ENCODE measurements around the gene HRNR.
"Not testable (repeated sequence)": the region's sequence is repeated elsewhere in the genome, so short reads cannot be mapped to it uniquely, and the experiment has no call there.

Gene HRNR

GRCh38 chr1:152224093-152224492 lies at the start of gene HRNR:
TSS of gene HRNR (minus strand) at chr1:152224193. CDS start at chr1:152223253, 940 bp downstream.
- DNase-seq, result no peak
- intact Hi-C loops (cut with DNase I), result no loop called here

- DNase-seq; intact Hi-C loops (cut with DNase I): not testable (repeated sequence)
Observed at GRCh38 chr1:152256394-152256793, 32.4 kb upstream of the HRNR start.

DNA sequence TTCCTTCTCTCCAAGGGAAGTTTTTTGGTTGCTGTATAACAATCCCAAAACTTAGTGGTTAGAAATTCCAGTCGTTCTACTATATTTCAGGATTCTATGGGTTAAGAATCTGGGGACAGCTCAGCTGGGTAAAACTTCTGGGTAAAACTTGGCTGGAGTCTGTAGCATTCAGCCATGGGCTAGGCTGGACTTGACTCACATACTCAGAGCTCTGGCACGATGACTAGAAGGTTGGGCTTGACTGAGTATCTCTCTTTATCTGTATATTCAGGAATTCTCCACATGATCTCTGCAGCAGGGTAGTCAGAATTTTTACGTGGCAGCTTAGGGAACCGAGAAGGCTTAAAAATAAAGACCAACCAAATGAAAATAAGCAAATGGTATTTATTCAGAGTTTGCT lies 28.2 kb upstream of the HRNR start:
- no peak for DNase-seq
- intact Hi-C loops (cut with DNase I), result no loop called here

- intact Hi-C loops (cut with DNase I), result no loop called here
- DNase-seq, result no peak
Observed at GRCh38 chr1:152251391-152251790, 27.4 kb upstream of the HRNR start.

DNA sequence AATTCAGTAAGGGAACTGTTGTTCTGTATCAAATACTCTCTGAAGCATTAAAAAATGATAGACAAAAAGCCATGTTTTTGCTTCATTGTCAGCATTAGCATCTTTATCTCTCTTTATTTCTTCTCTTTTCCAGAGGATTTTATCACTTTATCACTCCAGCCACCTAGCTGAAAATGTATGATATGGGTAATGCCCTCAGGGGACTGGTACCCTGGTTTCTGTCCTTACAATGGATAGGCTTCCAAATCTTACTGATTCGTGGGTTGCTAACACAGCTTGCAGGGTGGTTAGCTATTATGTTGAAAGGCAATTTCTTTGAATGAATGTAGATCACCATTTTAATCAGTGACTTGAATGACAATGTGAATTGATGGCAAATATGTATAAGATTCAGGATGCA lies 23.3 kb upstream of the HRNR start:
- intact Hi-C loops (cut with DNase I), result no loop called here

DNA sequence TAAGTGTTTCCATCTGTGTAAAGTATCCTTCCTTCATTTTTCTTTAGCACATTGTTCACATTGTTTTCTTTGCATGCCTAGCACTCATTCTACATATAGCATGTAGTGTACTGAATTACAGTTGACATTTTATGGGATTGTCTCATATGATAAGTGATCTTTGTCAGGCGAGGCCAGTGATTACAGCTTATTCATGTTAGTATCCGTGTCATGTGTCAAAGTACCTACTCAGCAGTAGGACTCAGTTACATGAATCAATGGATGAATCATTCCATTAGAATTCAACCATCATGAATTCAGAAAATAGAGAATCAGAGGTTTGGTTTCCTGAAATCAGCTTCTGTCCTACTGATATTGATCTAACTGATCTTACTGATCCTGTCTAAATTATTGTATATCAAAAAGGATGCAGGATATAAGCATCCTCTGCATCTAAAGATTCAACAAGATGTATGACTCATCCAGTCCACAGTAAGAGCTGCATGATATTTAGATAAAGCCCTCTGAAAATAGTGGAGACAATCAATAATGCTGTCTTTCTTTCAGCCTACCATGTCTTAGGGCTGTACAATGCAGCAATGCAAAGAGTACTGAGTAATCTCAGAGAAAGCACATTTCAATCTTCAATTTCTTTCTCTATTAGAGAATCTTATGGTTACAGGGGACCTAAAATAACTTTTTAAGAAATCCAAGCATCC lies 20.7 kb upstream of the HRNR start:
- DNase-seq, result no peak

More for the DNA sequence above, 23.3 kb upstream of the HRNR start:
- no peak for DNase-seq

DNA sequence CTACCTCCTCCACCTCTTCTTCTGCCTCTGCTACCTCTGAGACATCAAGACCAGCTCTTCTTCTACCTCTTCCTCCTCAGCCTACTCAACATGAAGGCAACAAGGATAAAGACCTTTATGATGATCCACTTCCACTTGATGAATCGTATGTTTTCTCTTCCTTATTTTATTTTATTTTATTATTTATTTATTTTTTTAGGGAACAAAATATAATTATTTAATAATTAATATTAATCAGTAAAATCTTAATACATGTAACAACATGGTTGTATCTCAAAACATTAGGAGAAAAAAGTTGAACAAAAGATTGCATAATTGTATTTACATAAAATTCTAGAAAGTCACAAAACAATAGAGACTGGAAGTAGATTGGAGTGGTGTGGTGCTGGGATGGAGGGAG lies 13.1 kb upstream of the HRNR start:
- intact Hi-C loops (cut with DNase I), result no loop called here
- no peak for DNase-seq

More for the DNA sequence above, 20.7 kb upstream of the HRNR start:
- intact Hi-C loops (cut with DNase I), result no loop called here

GRCh38 chr1:152228831-152229230 lies 4.8 kb upstream of the HRNR start:
- intact Hi-C loops (cut with DNase I), result no loop called here
- no peak for DNase-seq

DNA sequence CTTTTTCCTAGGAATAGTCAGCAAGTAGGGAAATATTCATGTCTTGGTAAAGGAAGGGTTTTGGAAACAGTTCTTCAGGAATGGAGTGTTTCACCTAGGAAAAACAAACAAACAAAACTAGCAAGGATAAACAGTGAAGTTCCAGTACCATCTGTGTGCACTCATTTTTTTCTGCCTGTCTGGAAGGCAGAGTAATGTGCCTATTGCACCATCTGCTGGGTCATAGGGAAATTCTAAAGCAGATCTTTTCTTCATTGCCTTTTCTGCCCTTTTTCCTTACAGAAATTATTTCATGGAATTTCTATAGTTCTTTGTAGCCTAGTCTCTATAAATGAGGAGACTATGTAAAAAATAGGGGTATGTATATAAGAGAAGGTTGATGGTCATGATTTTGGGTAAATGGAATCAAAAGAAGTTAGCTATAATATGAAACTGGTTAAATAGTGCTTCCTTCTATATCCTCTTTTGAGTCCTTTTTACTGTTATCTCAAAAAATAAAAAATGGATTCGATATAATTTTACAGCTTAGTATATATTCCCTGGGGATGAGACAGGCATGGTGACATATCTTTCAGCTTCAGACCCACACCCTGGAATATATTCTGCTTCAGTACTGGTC lies 3.4 kb upstream of the HRNR start:
- peak in 1 of 42 donors; percentile 8 for DNase-seq
- intact Hi-C loops (cut with DNase I), result no loop called here

- intact Hi-C loops (cut with DNase I), result no loop called here
- DNase-seq, result no peak
Observed at GRCh38 chr1:152225678-152226077, 1.7 kb upstream of the HRNR start.

DNA sequence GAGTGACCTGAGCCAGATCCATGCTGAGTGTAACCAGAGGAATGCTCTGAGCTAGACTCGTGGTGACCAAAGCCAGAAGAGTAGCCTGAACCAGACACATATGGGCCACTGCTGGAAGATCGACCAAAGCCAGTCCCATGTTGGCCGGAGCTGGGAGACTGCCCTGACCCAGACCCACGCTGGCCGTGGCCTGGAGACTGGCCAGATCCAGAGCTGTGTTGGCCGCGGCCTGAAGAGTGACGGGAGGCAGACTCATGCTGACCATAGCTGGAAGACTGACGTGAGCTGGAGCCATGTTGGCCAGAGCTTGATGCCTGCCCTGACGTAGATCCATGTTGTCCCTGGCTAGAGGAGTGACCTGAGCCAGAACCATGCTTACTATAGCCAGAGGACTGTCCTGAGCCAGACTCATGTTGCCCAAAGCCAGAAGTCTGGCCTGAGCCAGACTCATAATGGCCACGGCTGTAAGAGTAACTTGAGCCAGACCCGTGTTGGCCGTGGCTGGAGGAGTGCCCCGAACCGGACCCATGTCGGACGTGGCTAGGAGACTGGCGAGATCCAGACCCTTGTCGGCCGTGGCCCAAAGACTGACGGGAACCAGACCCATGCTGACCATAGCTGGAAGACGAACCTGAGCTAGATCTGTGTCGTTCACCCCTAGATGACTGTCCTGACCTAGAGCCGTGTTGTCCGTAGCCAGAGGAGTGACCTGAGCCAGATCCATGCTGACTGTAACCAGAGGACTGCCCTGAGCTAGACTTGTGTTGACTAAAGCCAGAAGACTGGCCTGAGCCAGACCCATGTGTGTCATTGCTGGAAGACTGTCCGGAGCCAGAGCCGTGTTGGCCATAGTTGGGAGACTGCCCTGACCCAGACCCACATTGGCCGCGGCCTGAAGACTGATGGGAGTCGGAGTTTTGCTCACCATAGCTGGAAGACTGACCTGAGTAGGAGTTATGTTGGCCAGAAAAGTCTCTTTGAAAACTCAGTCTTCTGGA lies 3.5 kb downstream of the HRNR start:
- intact Hi-C loops (cut with DNase I), result no loop called here
- DNase-seq, result no peak

- intact Hi-C loops (cut with DNase I); DNase-seq: not testable (repeated sequence)
Observed at GRCh38 chr1:152219438-152219837, 4.6 kb downstream of the HRNR start.

DNA sequence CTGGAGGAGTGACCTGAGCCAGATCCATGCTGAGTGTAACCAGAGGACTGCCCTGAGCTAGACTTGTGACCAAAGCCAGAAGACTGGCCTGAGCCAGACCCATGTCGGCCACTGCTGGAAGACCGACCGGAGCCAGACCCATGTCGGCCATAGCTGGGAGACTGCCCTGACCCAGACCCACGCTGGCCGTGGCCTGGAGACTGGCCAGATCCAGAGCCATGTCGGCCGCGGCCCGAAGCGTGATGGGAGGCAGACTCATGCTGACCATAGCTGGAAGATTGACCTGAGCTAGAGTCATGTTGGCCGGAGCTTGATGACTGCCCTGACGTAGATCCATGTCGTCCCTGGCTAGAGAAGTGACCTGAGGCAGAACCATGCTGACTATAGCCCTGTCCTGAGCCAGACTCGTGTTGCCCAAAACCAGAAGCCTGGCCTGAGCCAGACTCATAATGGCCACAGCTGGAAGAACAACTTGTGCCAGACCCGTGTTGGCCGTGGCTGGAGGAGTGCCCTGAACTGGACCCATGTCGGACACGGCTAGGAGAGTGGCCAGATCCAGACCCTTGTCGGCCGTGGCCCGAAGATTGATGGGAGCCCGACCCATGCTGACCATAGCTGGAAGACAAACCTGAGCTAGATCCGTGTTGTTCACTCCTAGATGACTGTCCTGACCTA lies 5.1 kb downstream of the HRNR start:
- peak in 1 of 42 donors; percentile 33 for DNase-seq
- intact Hi-C loops (cut with DNase I), result no loop called here

- intact Hi-C loops (cut with DNase I), result not testable (repeated sequence)
- peak in 1 of 42 donors; percentile 34 for DNase-seq
Observed at GRCh38 chr1:152215604-152216003, 8.4 kb downstream of the HRNR start.

GRCh38 chr1:152214911-152215310 lies 9.1 kb downstream of the HRNR start:
- peak in 2 of 42 donors; percentile 37 to 45 for DNase-seq
- intact Hi-C loops (cut with DNase I), result not testable (repeated sequence)

DNA sequence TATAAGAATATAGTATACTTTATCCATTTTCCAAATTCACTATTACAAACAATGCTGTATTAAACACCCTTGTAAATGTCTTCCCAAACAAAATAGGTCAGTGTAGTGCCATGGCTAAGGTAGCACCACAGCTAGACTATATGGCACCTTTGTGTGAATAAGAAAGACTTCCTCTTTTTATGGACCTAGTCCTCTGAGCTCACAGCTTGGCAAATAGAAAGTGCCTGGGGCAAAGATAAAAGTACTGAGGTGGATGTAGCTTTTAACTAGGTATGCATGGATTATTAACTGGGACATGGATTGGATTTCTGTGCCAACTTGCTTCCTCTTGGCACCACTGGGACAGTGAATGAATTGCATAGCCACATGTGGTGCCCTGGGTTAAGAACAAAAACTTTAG lies 25.0 kb downstream of the HRNR start:
- intact Hi-C loops (cut with DNase I), result no loop called here
- DNase-seq, result no peak

- intact Hi-C loops (cut with DNase I), result no loop called here
Observed at GRCh38 chr1:152197361-152197941, 26.5 kb downstream of the HRNR start.

GRCh38 chr1:152191711-152192110 lies 32.3 kb downstream of the HRNR start:
- DNase-seq, result no peak
- intact Hi-C loops (cut with DNase I), result no loop called here

More at GRCh38 chr1:152197361-152197941, 26.5 kb downstream of the HRNR start:
- DNase-seq, result no peak

GRCh38 chr1:152191260-152191659 lies 32.7 kb downstream of the HRNR start:
- DNase-seq, result no peak
- intact Hi-C loops (cut with DNase I), result no loop called here
